ENCODE data around the gene RNF41.
"Not testable (repeated sequence)": the region's sequence is repeated elsewhere in the genome, so short reads cannot be mapped to it uniquely, and the experiment has no call there.

The RNF41 gene

GRCh38 chr12:56221757-56222530 is at the start of gene RNF41:
Gene RNF41, minus strand, starts transcription at chr12:56221922. Its CDS starts 7,875 bp downstream, at chr12:56214047.
- DNase-seq = peak; percentile 95 to 99 (median 98)
- intact Hi-C loops (cut with DNase I) = loop anchor here (5.0 kb wide), 2 partner anchors 35 to 95 kb away; partner anchors contain the start of genes ANKRD52 and ESYT1

- intact Hi-C loops (cut with DNase I) = no loop called here
- DNase-seq = peak in 1 of 42 donors; percentile 5
Observed at GRCh38 chr12:56271031-56271430, 49.3 kb upstream of the RNF41 start.

GRCh38 chr12:56267443-56268071 is 45.8 kb upstream of the RNF41 start:
- intact Hi-C loops (cut with DNase I) = loop anchor here (10.0 kb wide), 1 partner anchor 73 kb away; no protein-coding TSS in a partner anchor
- peak in 6 of 42 donors; percentile 9 to 55 (median 26) for DNase-seq

- intact Hi-C loops (cut with DNase I) = loop anchor here (10.0 kb wide), 1 partner anchor 72 kb away; no protein-coding TSS in a partner anchor
- peak; percentile 81 to 96 (median 90) for DNase-seq
Observed at GRCh38 chr12:56266693-56267442, 45.1 kb upstream of the RNF41 start, which contains the start of gene COQ10A. Gene COQ10A, plus strand, starts transcription at chr12:56266942. Its CDS starts 177 bp downstream, at chr12:56267119.

GRCh38 chr12:56266068-56266692 is 44.5 kb upstream of the RNF41 start:
- intact Hi-C loops (cut with DNase I) = loop anchor here (10.0 kb wide), 1 partner anchor 71 kb away; no protein-coding TSS in a partner anchor

GRCh38 chr12:56262955-56263354 is 41.2 kb upstream of the RNF41 start:
- intact Hi-C loops (cut with DNase I) = loop anchor here (10.0 kb wide), 1 partner anchor 68 kb away; no protein-coding TSS in a partner anchor

More at GRCh38 chr12:56266068-56266692, 44.5 kb upstream of the RNF41 start:
- DNase-seq = peak in 1 of 42 donors; percentile 17

GRCh38 chr12:56261503-56262232 is 39.9 kb upstream of the RNF41 start:
- DNase-seq = no peak
- intact Hi-C loops (cut with DNase I) = loop anchor here (10.0 kb wide), 1 partner anchor 67 kb away; no protein-coding TSS in a partner anchor

More at GRCh38 chr12:56262955-56263354, 41.2 kb upstream of the RNF41 start:
- not testable (repeated sequence) for DNase-seq

GRCh38 chr12:56260921-56261320 is 39.2 kb upstream of the RNF41 start:
- intact Hi-C loops (cut with DNase I) = loop anchor here (10.0 kb wide), 1 partner anchor 66 kb away; no protein-coding TSS in a partner anchor
- no peak for DNase-seq

GRCh38 chr12:56260380-56260779 is 38.7 kb upstream of the RNF41 start:
- intact Hi-C loops (cut with DNase I) = loop anchor here (10.0 kb wide), 1 partner anchor 66 kb away; no protein-coding TSS in a partner anchor
- no peak for DNase-seq

GRCh38 chr12:56258820-56259183 is 37.1 kb upstream of the RNF41 start:
- no peak for DNase-seq
- intact Hi-C loops (cut with DNase I) = loop anchor here (5.0 kb wide), 2 partner anchors 37 to 38 kb away; partner anchors contain the start of genes NABP2 and RNF41

GRCh38 chr12:56258068-56258819 is 36.5 kb upstream of the RNF41 start, which contains the start of gene ANKRD52:
Gene ANKRD52, minus strand, starts transcription at chr12:56258384. Its CDS starts 115 bp downstream, at chr12:56258269.
- peak; percentile 19 to 88 (median 80) for DNase-seq
- intact Hi-C loops (cut with DNase I) = loop anchor here (5.0 kb wide), 2 partner anchors 36 to 39 kb away; partner anchors contain the start of genes NABP2 and RNF41

GRCh38 chr12:56257491-56258067 is 35.9 kb upstream of the RNF41 start:
- intact Hi-C loops (cut with DNase I) = loop anchor here (5.0 kb wide), 2 partner anchors 35 to 40 kb away; partner anchors contain the start of genes NABP2 and RNF41
- peak in 34 of 42 donors; percentile 5 to 69 (median 39) for DNase-seq

GRCh38 chr12:56257071-56257470 is 35.3 kb upstream of the RNF41 start:
- DNase-seq = peak in 29 of 42 donors; percentile 12 to 73 (median 35)
- intact Hi-C loops (cut with DNase I) = loop anchor here (5.0 kb wide), 2 partner anchors 35 to 40 kb away; partner anchors contain the start of genes NABP2 and RNF41

GRCh38 chr12:56256326-56256960 is 34.7 kb upstream of the RNF41 start:
- intact Hi-C loops (cut with DNase I) = loop anchor here (5.0 kb wide), 2 partner anchors 34 to 41 kb away; partner anchors contain the start of genes NABP2 and RNF41
- DNase-seq = peak in 3 of 42 donors; percentile 12 to 52 (median 40)

- intact Hi-C loops (cut with DNase I) = loop anchor here (5.0 kb wide), 2 partner anchors 33 to 42 kb away; partner anchors contain the start of genes NABP2 and RNF41
- DNase-seq = no peak
Observed at GRCh38 chr12:56255671-56256070, 33.9 kb upstream of the RNF41 start.
